Head of caudate nucleus (tissue), 42 donors: ENCODE data around the gene ZNF438.

Experiments
- DNase-seq, 42 donors: peaks; one replicate each; pipeline versions ENCODE4 v3.0.0 to v3.0.0-alpha.2; 2020 to 2021; ENCODE audit warnings: mixed read lengths in 7 of 42
- intact Hi-C: fragments of 100-400 bp; cut with DNase I; formaldehyde crosslinking; loops from one replicate; pipeline ENCODE4 v1.15.0; 2022

Gene ZNF438

GRCh38 chr10:30822693-30823465 lies 208.8 kb downstream of the ZNF438 start:
- intact Hi-C loops, result no loop called here
- DNase-seq, result no peak

- intact Hi-C loops, result no loop called here
- DNase-seq, result peak in 3 of 42 donors; percentile 10 to 47 (median 19)
These were observed 209.5 kb downstream of the ZNF438 start for GRCh38 chr10:30821994-30822692.

GRCh38 chr10:30821261-30821993 lies 210.2 kb downstream of the ZNF438 start:
- DNase-seq, result no peak
- intact Hi-C loops, result no loop called here

- no peak for DNase-seq
- intact Hi-C loops, result no loop called here
These were observed 211.2 kb downstream of the ZNF438 start for GRCh38 chr10:30820261-30820991.

GRCh38 chr10:30819341-30820181 lies 212.1 kb downstream of the ZNF438 start:
- intact Hi-C loops, result no loop called here
- no peak for DNase-seq

GRCh38 chr10:30818854-30819253 lies 212.8 kb downstream of the ZNF438 start:
- peak in 1 of 42 donors; percentile 10 for DNase-seq

GRCh38 chr10:30818010-30818660 lies 213.5 kb downstream of the ZNF438 start:
- intact Hi-C loops, result no loop called here

More at GRCh38 chr10:30818854-30819253, 212.8 kb downstream of the ZNF438 start:
- intact Hi-C loops, result no loop called here

GRCh38 chr10:30817541-30817940 lies 214.1 kb downstream of the ZNF438 start:
- intact Hi-C loops, result no loop called here
- no peak for DNase-seq

More at GRCh38 chr10:30818010-30818660, 213.5 kb downstream of the ZNF438 start:
- peak in 4 of 42 donors; percentile 8 to 44 (median 27) for DNase-seq

- DNase-seq, result no peak
These were observed 214.9 kb downstream of the ZNF438 start for GRCh38 chr10:30816820-30817171.

GRCh38 chr10:30816159-30816819 lies 215.4 kb downstream of the ZNF438 start:
- intact Hi-C loops, result no loop called here
- DNase-seq, result no peak

More at GRCh38 chr10:30816820-30817171, 214.9 kb downstream of the ZNF438 start:
- intact Hi-C loops, result no loop called here

GRCh38 chr10:30813872-30814481 lies 217.7 kb downstream of the ZNF438 start:
- intact Hi-C loops, result no loop called here
- DNase-seq, result no peak

GRCh38 chr10:30812018-30812851 lies 219.4 kb downstream of the ZNF438 start:
- intact Hi-C loops, result no loop called here
- peak in 1 of 42 donors; percentile 50 for DNase-seq

GRCh38 chr10:30811276-30812017 lies 220.2 kb downstream of the ZNF438 start:
- intact Hi-C loops, result no loop called here
- DNase-seq, result no peak

GRCh38 chr10:30810416-30810815 lies 221.2 kb downstream of the ZNF438 start:
- intact Hi-C loops, result no loop called here
- DNase-seq, result no peak

GRCh38 chr10:30806850-30807249 lies 224.8 kb downstream of the ZNF438 start:
- DNase-seq, result no peak
- intact Hi-C loops, result no loop called here
